Lower leg skin (tissue), 4 donors: ENCODE results near the gene KCNJ2. TPM values are rescaled to one million over a fixed set of nuclear protein-coding genes. Genes with fewer than 3 reads are reported as not detected.

Experiments used
- DNase-seq, 2 donors: peaks; one replicate each; pipeline ENCODE4 v3.0.0-alpha.2; 2019; ENCODE audit warnings: low spot score in 2 of 2
- H3K4me3 ChIP-seq: fragments of 200-600 bp; sonication (generic); 2 replicates; pipeline ENCODE4 v1.5.1; 2017; ENCODE audit warnings: mild to moderate bottlenecking, low read depth; ENCODE audit not compliant: poor library complexity, severe bottlenecking
- POLR2A ChIP-seq, 2 donors: fragments of 450-650 bp; IDR thresholded peaks; one replicate each; pipeline ENCODE4 v1.6.1; 2016 to 2017; ENCODE audit warnings: antibody characterized with exemption in 2 of 2, mild to moderate bottlenecking in 1 of 2, moderate library complexity in 1 of 2
- WGBS, 2 donors: methylation state at CpG; one replicate each; pipeline ENCODE4 v1.1.5; 2018; 5-methylcytosine and 5-hydroxymethylcytosine counted together
- intact Hi-C: fragments of 100-400 bp; cut with DNase I; formaldehyde crosslinking; loops from one replicate; pipeline ENCODE4 v1.15.0; 2023; ENCODE audit warnings: low total_unique reads
- total RNA-seq, 4 donors: library from RNA; depleted of rRNA; stranded (reverse); fragments of >200 nt; gene quantifications; one replicate each; pipeline ENCODE4 v1.1.0, GENCODE V29; 2016
- TF ChIP-seq, protein P1 (sequence below), 3 donors: fragments of 450-650 bp; IDR thresholded peaks; one replicate each; pipeline ENCODE4 v1.5.1; 2016; ENCODE audit warnings: antibody characterized with exemption in 3 of 3, mild to moderate bottlenecking in 3 of 3, moderate library complexity in 2 of 3

Gene KCNJ2
- total RNA-seq, 4 donors from 2014 or later = 5.6 to 11.4 (median 9.7) TPM

DNA sequence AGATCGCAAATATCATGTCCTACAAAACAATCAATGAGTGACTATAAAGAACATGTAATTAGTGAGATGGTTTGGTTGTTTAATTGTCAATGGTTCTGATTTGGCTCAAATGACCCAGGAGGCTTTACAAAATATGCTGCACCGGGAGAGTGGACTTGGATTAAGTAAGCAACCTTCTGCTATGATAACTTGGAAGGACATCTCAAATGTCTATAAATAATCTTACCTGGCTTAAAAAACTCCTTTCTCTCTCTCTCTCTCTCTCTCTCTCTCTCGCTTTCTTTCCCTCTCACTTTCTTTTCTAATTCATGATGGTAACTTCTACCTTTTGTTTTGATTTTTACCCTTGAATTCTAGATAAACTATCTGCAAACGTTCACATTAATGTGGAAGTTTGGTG lies 14.2 kb downstream of the KCNJ2 start:
- intact Hi-C loops = no loop called here

DNA sequence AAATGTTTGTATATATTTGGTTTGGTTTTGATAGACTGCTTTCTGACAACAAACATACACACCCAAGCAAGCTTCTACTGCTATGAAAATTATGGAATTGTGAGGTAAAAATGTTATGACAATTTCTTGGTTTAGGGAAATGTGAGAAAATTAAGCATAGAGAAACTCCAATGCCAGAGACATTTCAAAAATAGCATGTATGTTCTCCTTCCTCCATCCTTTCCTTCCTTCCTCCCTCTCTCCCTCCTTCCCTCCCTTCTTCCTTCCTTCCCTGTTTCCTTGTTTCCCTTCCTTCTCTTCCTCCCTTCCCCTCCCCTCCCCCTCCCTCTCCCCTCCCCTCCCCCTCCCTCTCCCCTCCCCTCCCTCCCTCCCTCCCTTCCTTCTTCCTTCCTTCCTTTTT lies 14.9 kb downstream of the KCNJ2 start:
- DNase-seq = no peak
- intact Hi-C loops = no loop called here
- TF ChIP-seq POLR2A (IDR thresholded peaks at IDR 0.05) = no peak
- TF ChIP-seq, protein P1, sequence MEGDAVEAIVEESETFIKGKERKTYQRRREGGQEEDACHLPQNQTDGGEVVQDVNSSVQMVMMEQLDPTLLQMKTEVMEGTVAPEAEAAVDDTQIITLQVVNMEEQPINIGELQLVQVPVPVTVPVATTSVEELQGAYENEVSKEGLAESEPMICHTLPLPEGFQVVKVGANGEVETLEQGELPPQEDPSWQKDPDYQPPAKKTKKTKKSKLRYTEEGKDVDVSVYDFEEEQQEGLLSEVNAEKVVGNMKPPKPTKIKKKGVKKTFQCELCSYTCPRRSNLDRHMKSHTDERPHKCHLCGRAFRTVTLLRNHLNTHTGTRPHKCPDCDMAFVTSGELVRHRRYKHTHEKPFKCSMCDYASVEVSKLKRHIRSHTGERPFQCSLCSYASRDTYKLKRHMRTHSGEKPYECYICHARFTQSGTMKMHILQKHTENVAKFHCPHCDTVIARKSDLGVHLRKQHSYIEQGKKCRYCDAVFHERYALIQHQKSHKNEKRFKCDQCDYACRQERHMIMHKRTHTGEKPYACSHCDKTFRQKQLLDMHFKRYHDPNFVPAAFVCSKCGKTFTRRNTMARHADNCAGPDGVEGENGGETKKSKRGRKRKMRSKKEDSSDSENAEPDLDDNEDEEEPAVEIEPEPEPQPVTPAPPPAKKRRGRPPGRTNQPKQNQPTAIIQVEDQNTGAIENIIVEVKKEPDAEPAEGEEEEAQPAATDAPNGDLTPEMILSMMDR (IDR thresholded peaks at IDR 0.05) = no peak
- H3K4me3 ChIP-seq = no peak overlapping the region

More for the DNA sequence above, 14.2 kb downstream of the KCNJ2 start:
- WGBS, 2 donors = 77 to 85% methylated on average over 4 of the region's 4 CpGs
- TF ChIP-seq, protein P1 (IDR thresholded peaks at IDR 0.05) = no peak
- no peak for TF ChIP-seq POLR2A (IDR thresholded peaks at IDR 0.05)
- DNase-seq = no peak
- no peak overlapping the region for H3K4me3 ChIP-seq

DNA sequence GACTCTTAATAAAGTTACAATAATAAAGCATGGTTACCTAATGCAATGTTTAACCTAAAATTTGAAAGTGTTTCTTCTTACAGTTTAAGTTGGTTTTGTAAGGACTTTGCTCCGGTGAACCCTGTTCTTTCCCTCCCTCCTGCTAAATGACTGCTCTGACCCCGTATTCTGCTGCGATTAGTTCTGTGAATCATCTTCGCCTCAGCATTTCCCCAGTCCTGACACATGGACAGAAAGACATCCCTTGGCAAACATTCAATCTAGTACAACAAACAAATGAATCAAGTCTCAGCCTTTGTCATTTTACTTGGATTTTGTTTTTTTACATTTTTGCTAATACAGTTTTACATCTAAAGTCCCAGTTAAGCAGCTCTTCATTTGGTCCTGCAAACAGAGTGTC lies 15.4 kb downstream of the KCNJ2 start:
- intact Hi-C loops = no loop called here
- H3K4me3 ChIP-seq = no peak overlapping the region
- WGBS, 2 donors = 29 to 41% methylated on average over 4 of the region's 4 CpGs
- no peak for TF ChIP-seq POLR2A (IDR thresholded peaks at IDR 0.05)
- TF ChIP-seq, protein P1 (IDR thresholded peaks at IDR 0.05) = no peak
- no peak for DNase-seq

DNA sequence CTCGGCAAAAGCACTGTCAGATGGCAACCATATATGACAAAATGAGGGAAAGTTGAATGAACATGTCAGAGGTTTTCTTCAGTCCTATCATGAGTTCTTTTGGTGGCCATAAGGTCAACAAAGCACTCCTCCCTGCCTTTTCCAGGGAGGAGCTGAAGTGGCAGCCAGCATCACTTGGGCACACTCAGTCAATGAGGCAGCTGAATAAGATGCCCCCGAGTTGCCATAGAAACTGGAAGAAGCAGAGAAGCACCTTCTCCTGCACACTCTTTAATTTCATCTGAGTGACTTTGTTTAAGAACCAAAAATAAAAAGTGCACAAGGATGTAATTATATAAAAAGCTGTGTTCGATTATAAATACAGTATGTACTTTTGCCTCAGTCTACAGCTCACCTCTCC lies 16.0 kb downstream of the KCNJ2 start:
- no peak overlapping the region for H3K4me3 ChIP-seq
- TF ChIP-seq, protein P1 (IDR thresholded peaks at IDR 0.05) = no peak
- TF ChIP-seq POLR2A (IDR thresholded peaks at IDR 0.05) = no peak
- DNase-seq = no peak
- intact Hi-C loops = no loop called here
- WGBS, 2 donors = 75 to 81% methylated on average over 3 of the region's 3 CpGs

DNA sequence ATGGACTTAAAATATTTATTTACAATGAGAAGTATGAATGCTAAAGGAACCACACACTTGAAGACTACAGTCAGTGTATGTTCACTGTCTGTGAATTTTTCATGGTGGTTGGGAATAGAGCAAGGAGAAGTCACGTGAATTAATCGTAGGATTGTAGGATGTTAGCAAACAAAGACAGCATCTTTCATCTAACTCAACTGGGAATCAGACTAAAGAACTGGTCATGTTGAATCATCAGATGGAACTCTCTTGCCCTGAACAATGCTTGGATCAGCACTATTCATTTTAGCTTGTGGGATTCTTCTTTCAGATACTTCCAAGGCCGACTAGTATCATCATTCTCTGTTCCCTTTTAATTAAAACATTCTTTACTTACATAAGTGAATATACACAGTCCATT lies 18.1 kb downstream of the KCNJ2 start:
- no peak for DNase-seq
- intact Hi-C loops = no loop called here
- TF ChIP-seq, protein P1 (IDR thresholded peaks at IDR 0.05) = no peak
- TF ChIP-seq POLR2A (IDR thresholded peaks at IDR 0.05) = no peak
- no peak overlapping the region for H3K4me3 ChIP-seq
- 56 to 74% methylated on average over 3 of the region's 3 CpGs for WGBS, 2 donors
